GM23248 (cell line): Measurements from ENCODE around the gene TYRP1. TPM values are rescaled to one million over a fixed set of nuclear protein-coding genes. Genes with fewer than 3 reads are reported as not detected.

Source experiments
- DNase-seq: peaks from one replicate; pipeline ENCODE4 v3.0.0-alpha.2; 2015
- H2AFZ ChIP-seq: fragments of 200-600 bp; sonication (generic); 2 replicates; pipeline ENCODE4 v1.6.1; 2016; ENCODE audit warnings: antibody characterized with exemption
- H3F3A ChIP-seq: fragments of 200-600 bp; sonication (generic); 2 replicates; pipeline ENCODE4 v1.6.1; 2016; ENCODE audit warnings: mild to moderate bottlenecking, antibody characterized with exemption, mixed run types; ENCODE audit not compliant: insufficient read depth
- H3K27ac ChIP-seq: fragments of 200-600 bp; sonication (generic); 2 replicates; pipeline ENCODE4 v1.5.1; 2016; ENCODE audit warnings: mild to moderate bottlenecking
- H3K27me3 ChIP-seq: fragments of 200-600 bp; sonication (generic); replicated peaks from 2 replicates; pipeline ENCODE4 v1.6.1; 2016; ENCODE audit warnings: mild to moderate bottlenecking; ENCODE audit not compliant: insufficient read depth
- H3K36me3 ChIP-seq: fragments of 200-600 bp; sonication (generic); 2 replicates; pipeline ENCODE4 v1.6.1; 2016; ENCODE audit warnings: low read depth, mild to moderate bottlenecking
- H3K4me1 ChIP-seq: fragments of 200-600 bp; sonication (generic); 2 replicates; pipeline ENCODE4 v1.6.1; 2016; ENCODE audit warnings: mild to moderate bottlenecking; ENCODE audit not compliant: insufficient read depth
- H3K4me2 ChIP-seq: fragments of 200-600 bp; sonication (generic); one replicate; pipeline ENCODE4 v1.6.1; 2016; ENCODE audit warnings: mild to moderate bottlenecking; ENCODE audit not compliant: unreplicated experiment
- H3K4me3 ChIP-seq: fragments of 200-600 bp; sonication (generic); 2 replicates; pipeline ENCODE4 v1.5.1; 2016; ENCODE audit warnings: mild to moderate bottlenecking
- H3K79me2 ChIP-seq: fragments of 200-600 bp; sonication (generic); 2 replicates; pipeline ENCODE4 v1.6.1; 2016; ENCODE audit warnings: mild to moderate bottlenecking; ENCODE audit not compliant: insufficient read depth
- H3K9ac ChIP-seq: fragments of 200-600 bp; sonication (generic); 2 replicates; pipeline ENCODE4 v1.6.1; 2016; ENCODE audit warnings: mild to moderate bottlenecking
- H3K9me2 ChIP-seq: fragments of 200-600 bp; sonication (generic); 2 replicates; pipeline ENCODE4 v1.6.1; 2016; ENCODE audit warnings: mixed run types, mild to moderate bottlenecking, moderate library complexity; ENCODE audit not compliant: insufficient read depth
- H3K9me3 ChIP-seq: fragments of 200-600 bp; sonication (generic); one replicate; pipeline ENCODE4 v1.6.1; 2017; ENCODE audit warnings: low read depth
- H4K20me1 ChIP-seq: fragments of 200-600 bp; sonication (generic); 2 replicates; pipeline ENCODE4 v1.6.0; 2016; ENCODE audit not compliant: insufficient read depth
- EZH2 ChIP-seq: fragments of 200-600 bp; sonication (generic); IDR thresholded peaks from 2 replicates; pipeline ENCODE4 v1.6.1; 2018; ENCODE audit warnings: antibody characterized with exemption, mild to moderate bottlenecking; ENCODE audit not compliant: insufficient read depth, poor library complexity, severe bottlenecking
- EZH2phosphoT487 ChIP-seq: fragments of 200-600 bp; sonication (generic); IDR thresholded peaks from 2 replicates; pipeline ENCODE4 v1.6.1; 2018; ENCODE audit warnings: antibody characterized with exemption, moderate library complexity, mild to moderate bottlenecking, low read depth; ENCODE audit not compliant: insufficient read depth
- WGBS, 2 experiments: methylation state at CpG; one replicate each; pipeline ENCODE4 v1.1.6; 2015 to 2017; ENCODE audit warnings: low lambda C conversion rate in 2 of 2, low coverage in 1 of 2; ENCODE audit errors: missing lambda C conversion rate in 2 of 2; 5-methylcytosine and 5-hydroxymethylcytosine counted together
- in situ Hi-C: fragments of 300-500 bp; cut with MboI; formaldehyde crosslinking; loops from 2 replicates; pipeline ENCODE4 v1.15.0; 2020
- polyA plus RNA-seq: library from polyadenylated mRNA; unstranded; fragments of >200 nt; fragmentation: Nextera tagmentation; extraction: Ambion mirVana; gene quantifications from 2 replicates; pipeline ENCODE4 v1.2.1, GENCODE V29; 2016
- total RNA-seq: library from RNA; depleted of rRNA; stranded (reverse); fragments of >200 nt; shearing (Covaris generic); gene quantifications from 2 replicates; pipeline ENCODE4 v1.2.3, GENCODE V29; 2014

TYRP1 gene
- total and polyA plus RNA-seq, 2 experiments from 2014 or later = not detected

DNA sequence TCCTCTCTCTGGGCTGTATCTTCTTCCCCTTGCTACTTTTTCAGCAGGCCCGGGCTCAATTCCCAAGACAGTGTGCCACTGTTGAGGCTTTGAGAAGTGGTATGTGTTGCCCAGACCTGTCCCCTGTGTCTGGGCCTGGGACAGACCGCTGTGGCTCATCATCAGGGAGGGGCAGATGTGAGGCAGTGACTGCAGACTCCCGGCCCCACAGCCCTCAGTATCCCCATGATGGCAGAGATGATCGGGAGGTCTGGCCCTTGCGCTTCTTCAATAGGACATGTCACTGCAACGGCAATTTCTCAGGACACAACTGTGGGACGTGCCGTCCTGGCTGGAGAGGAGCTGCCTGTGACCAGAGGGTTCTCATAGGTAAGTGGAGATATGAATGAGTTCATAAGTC lies 828 bp downstream of the TYRP1 start:
- no peak for DNase-seq
- Histone ChIP-seq H3K79me2 (no peaks in the 10 kb centered on the region), H3K4me1 (peaks cover 12% of the 10 kb centered on the region), H3K27ac (no peak overlapping the region), H3K9me2 (no peaks in the 10 kb centered on the region), H3K4me2 (no peak overlapping the region), H3K4me3 (no peak overlapping the region), H3K9ac (no peak overlapping the region), H4K20me1 (no peaks in the 10 kb centered on the region), H2AFZ (no peak overlapping the region), H3K9me3 (no peaks in the 10 kb centered on the region), H3K27me3 (no peaks in the 10 kb centered on the region), H3F3A (no peaks in the 10 kb centered on the region; the same call in 1 of the 2 replicates), H3K36me3 (no peaks in the 10 kb centered on the region)
- WGBS, 2 experiments = 77 to 80% methylated on average over 8 of the region's 8 CpGs
- TF ChIP-seq EZH2phosphoT487 (no peak), EZH2 (no peak)
- in situ Hi-C loops = no loop called here

DNA sequence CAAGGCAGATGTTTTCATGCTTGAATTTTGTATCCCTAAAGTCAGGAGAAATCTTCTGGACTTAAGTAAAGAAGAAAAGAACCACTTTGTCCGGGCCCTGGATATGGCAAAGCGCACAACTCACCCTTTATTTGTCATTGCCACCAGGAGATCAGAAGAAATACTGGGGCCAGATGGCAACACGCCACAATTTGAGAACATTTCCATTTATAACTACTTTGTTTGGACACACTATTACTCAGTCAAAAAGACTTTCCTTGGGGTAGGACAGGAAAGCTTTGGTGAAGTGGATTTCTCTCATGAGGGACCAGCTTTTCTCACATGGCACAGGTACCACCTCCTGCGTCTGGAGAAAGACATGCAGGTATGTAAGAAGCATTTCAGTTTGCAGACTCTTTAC lies 2.3 kb downstream of the TYRP1 start:
- TF ChIP-seq EZH2 (no peak), EZH2phosphoT487 (no peak)
- peak; percentile 21 for DNase-seq
- in situ Hi-C loops = no loop called here

DNA sequence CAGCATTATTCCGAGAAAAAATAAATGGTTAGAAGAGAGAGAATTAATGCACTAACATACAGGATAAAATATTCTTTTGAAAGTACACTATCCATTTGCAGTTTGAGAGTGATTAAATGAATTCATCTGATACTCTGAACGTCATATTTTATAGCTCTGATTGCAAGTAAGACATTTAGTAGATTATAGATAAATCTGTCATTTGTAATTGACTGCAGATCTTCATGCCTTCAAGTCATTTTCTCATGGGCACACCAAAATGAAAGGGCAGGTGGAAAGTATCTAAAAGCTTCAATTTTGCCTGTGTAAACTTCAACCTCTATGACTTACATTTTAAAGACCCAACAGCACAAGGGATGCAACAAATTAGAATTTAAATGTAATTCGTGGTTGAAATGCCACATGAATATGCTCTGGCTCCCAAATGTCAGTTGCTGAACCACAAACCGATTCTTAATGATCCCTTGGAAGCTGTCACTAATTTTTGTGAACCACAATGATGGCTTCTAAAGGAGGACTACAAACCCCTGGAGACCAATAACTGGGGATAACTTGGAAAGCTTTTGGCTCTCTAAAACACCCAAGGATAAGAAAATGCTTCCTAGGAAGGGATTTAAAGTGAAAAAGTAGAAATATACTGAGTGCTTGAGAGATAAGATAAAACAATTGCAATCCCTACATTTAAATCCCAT lies 3.9 kb downstream of the TYRP1 start:
- no peaks in the 10 kb centered on the region for H4K20me1 ChIP-seq
- no peak overlapping the region for H2AFZ ChIP-seq
- TF ChIP-seq EZH2phosphoT487 (no peak), EZH2 (no peak)
- no peaks in the 10 kb centered on the region for H3K9me2 ChIP-seq
- no peaks in the 10 kb centered on the region for H3K27me3 ChIP-seq
- no peaks in the 10 kb centered on the region; the same call in 1 of the 2 replicates for H3F3A ChIP-seq
- in situ Hi-C loops = no loop called here
- WGBS, 2 experiments = 42 to 55% methylated on average over 4 of the region's 4 CpGs
- H3K4me1 ChIP-seq = peaks cover 12% of the 10 kb centered on the region
- H3K79me2 ChIP-seq = no peaks in the 10 kb centered on the region
- no peak overlapping the region for H3K4me3 ChIP-seq
- no peak for DNase-seq
- H3K27ac ChIP-seq = no peak overlapping the region
- H3K9me3 ChIP-seq = no peaks in the 10 kb centered on the region
- no peak overlapping the region for H3K9ac ChIP-seq
- no peaks in the 10 kb centered on the region for H3K36me3 ChIP-seq
- H3K4me2 ChIP-seq = no peak overlapping the region

More for the DNA sequence above, 2.3 kb downstream of the TYRP1 start:
- H3F3A ChIP-seq = no peaks in the 10 kb centered on the region; the same call in 1 of the 2 replicates
- no peak overlapping the region for H2AFZ ChIP-seq
- no peaks in the 10 kb centered on the region for H3K9me2 ChIP-seq
- H3K36me3 ChIP-seq = no peaks in the 10 kb centered on the region
- H3K79me2 ChIP-seq = no peaks in the 10 kb centered on the region
- H3K4me2 ChIP-seq = no peak overlapping the region
- WGBS, 2 experiments = 51 to 52% methylated on average over 4 of the region's 4 CpGs
- H3K9me3 ChIP-seq = no peaks in the 10 kb centered on the region
- H3K27me3 ChIP-seq = no peaks in the 10 kb centered on the region
- peaks cover 12% of the 10 kb centered on the region for H3K4me1 ChIP-seq
- no peak overlapping the region for H3K4me3 ChIP-seq
- no peak overlapping the region for H3K9ac ChIP-seq
- H3K27ac ChIP-seq = no peak overlapping the region
- no peaks in the 10 kb centered on the region for H4K20me1 ChIP-seq

DNA sequence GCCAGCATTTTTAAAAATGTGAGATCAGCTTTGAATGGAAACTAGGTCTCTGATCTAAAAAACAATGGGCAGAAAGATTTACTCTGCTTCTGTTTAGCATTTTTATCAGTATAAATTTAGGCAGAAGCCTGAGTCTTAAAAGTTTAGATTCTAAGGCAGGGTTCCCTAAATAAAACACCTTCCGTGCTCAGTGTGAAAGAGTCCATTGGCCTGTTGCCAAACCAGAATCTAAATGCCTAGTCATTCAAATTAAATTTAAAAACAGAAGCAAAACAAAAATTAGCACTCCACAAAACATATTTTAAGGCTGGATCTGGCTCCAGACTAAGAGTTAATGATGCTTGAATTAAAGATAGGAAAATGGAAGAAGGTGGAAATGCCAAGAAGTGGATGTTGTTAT lies 4.5 kb downstream of the TYRP1 start:
- no peaks in the 10 kb centered on the region; the same call in 1 of the 2 replicates for H3F3A ChIP-seq
- no peak overlapping the region for H3K4me3 ChIP-seq
- TF ChIP-seq EZH2phosphoT487 (no peak), EZH2 (no peak)
- H2AFZ ChIP-seq = no peak overlapping the region
- no peaks in the 10 kb centered on the region for H3K79me2 ChIP-seq
- no peaks in the 10 kb centered on the region for H4K20me1 ChIP-seq
- no peaks in the 10 kb centered on the region for H3K36me3 ChIP-seq
- H3K9ac ChIP-seq = no peak overlapping the region
- 44 to 61% methylated on average over 1 of the region's 1 CpG for WGBS, 2 experiments
- no peaks in the 10 kb centered on the region for H3K9me2 ChIP-seq
- H3K9me3 ChIP-seq = no peaks in the 10 kb centered on the region
- H3K4me1 ChIP-seq = peaks cover 12% of the 10 kb centered on the region
- in situ Hi-C loops = no loop called here
- no peak overlapping the region for H3K27ac ChIP-seq
- peak; percentile 22 for DNase-seq
- no peaks in the 10 kb centered on the region for H3K27me3 ChIP-seq
- H3K4me2 ChIP-seq = peak overlapping the region; percentile 29

DNA sequence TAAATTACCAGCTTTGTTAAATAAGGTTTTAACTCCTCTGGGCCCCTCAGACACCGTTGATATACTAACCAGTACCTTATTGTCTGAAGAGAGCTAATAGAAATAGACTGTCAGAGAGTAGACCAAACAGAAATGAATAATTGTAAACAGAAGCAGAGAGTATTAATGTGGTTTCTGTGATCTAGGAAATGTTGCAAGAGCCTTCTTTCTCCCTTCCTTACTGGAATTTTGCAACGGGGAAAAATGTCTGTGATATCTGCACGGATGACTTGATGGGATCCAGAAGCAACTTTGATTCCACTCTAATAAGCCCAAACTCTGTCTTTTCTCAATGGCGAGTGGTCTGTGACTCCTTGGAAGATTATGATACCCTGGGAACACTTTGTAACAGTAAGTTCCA lies 5.1 kb downstream of the TYRP1 start:
- Histone ChIP-seq H3K27me3 (no peaks in the 10 kb centered on the region), H3K79me2 (no peaks in the 10 kb centered on the region), H4K20me1 (no peaks in the 10 kb centered on the region), H3K9me2 (no peaks in the 10 kb centered on the region), H3K9ac (no peak overlapping the region), H3F3A (no peaks in the 10 kb centered on the region; the same call in 1 of the 2 replicates), H3K27ac (no peak overlapping the region), H3K4me2 (peak overlapping the region; percentile 29), H3K4me3 (no peak overlapping the region), H2AFZ (no peak overlapping the region), H3K36me3 (no peaks in the 10 kb centered on the region), H3K4me1 (peaks cover 12% of the 10 kb centered on the region), H3K9me3 (no peaks in the 10 kb centered on the region)
- in situ Hi-C loops = no loop called here
- peak; percentile 55 for DNase-seq
- no peak for TF ChIP-seq EZH2
- no peak for TF ChIP-seq EZH2phosphoT487
- 15 to 25% methylated on average over 4 of the region's 4 CpGs for WGBS, 2 experiments
